H1 (cell line): ENCODE data around the gene FCN3. TPM values are rescaled to one million over a fixed set of nuclear protein-coding genes. Genes with fewer than 3 reads are reported as not detected.

Source experiments
- CTCF ChIA-PET: fragments of 300-600 bp; sonication (Branson Sonifier 250); formaldehyde crosslinking; loops from one replicate; lab custom pipeline; 2021; ENCODE audit not compliant: partially characterized antibody; lab: Charles Lee
- POLR2A ChIA-PET: fragments of 300-600 bp; sonication (Branson Sonifier 250); formaldehyde crosslinking; loops from one replicate; lab custom pipeline; 2021; ENCODE audit warnings: inconsistent platforms; ENCODE audit not compliant: partially characterized antibody; lab: Charles Lee
- DNase-seq, 2 experiments: peaks; one replicate each; pipeline versions ENCODE4 v3.0.0 to v3.0.0-alpha.2; 2010 to 2022; ENCODE audit warnings: low spot score in 2 of 2, low read depth in 1 of 2, mixed read lengths in 1 of 2
- FAIRE-seq: peaks from 2 replicates; lab custom pipeline; 2011; peaks lifted over from hg19 to GRCh38; lab: Jason Lieb, UNC
- H2AFZ ChIP-seq: 2 replicates; pipeline ENCODE4 v1.8.1; 2012; ENCODE audit warnings: low read length, inconsistent platforms
- H2AK5ac ChIP-seq: 2 replicates; pipeline ENCODE4 v1.6.1; 2013; ENCODE audit warnings: low read depth, low read length
- H2BK120ac ChIP-seq: replicated peaks from 2 replicates; pipeline ENCODE3; 2013; ENCODE audit warnings: low read depth, low read length, inconsistent platforms
- H2BK12ac ChIP-seq: 2 replicates; pipeline ENCODE4 v1.6.1; 2013; ENCODE audit warnings: low read depth, low read length
- H2BK15ac ChIP-seq: 2 replicates; pipeline ENCODE4 v1.6.1; 2013; ENCODE audit warnings: low read length
- H2BK20ac ChIP-seq: 2 replicates; pipeline ENCODE4 v1.6.1; 2013; ENCODE audit warnings: low read length
- H2BK5ac ChIP-seq: 2 replicates; pipeline ENCODE4 v1.6.1; 2013; ENCODE audit warnings: low read depth, low read length
- H3K14ac ChIP-seq: 2 replicates; pipeline ENCODE4 v1.6.1; 2013; ENCODE audit warnings: inconsistent platforms; ENCODE audit not compliant: insufficient read length
- H3K18ac ChIP-seq: 2 replicates; pipeline ENCODE4 v1.6.1; 2013; ENCODE audit warnings: low read length; ENCODE audit errors: extremely low read depth
- H3K23ac ChIP-seq: 2 replicates; pipeline ENCODE4 v1.6.1; 2013; ENCODE audit warnings: inconsistent platforms; ENCODE audit not compliant: insufficient read length
- H3K23me2 ChIP-seq: 2 replicates; pipeline ENCODE4 v1.6.1; 2013; ENCODE audit warnings: low read depth, low read length
- H3K27ac ChIP-seq: 2 replicates; pipeline ENCODE4 v1.6.1; 2011; ENCODE audit warnings: low read depth, low read length, inconsistent platforms
- H3K27me3 ChIP-seq, 4 experiments: replicated peaks in 1 of 4; 1 replicate in 1 of 4; 2 replicates in 3 of 4; pipeline versions ENCODE4 v1.6.1 to v1.8.1; 2011 to 2013; ENCODE audit warnings: low read length in 3 of 4, mild to moderate bottlenecking in 3 of 4, inconsistent platforms in 2 of 4, mixed read lengths in 2 of 4, moderate library complexity in 1 of 4; ENCODE audit not compliant: control insufficient read depth in 3 of 4, insufficient read depth in 3 of 4; ENCODE audit errors: extremely low read depth in 1 of 4
- H3K36me3 ChIP-seq, 4 experiments: 2 replicates each; pipeline versions ENCODE4 v1.6.1 to v1.8.1; 2011 to 2013; ENCODE audit warnings: mild to moderate bottlenecking in 4 of 4, low read length in 3 of 4, moderate library complexity in 2 of 4, control low read depth in 1 of 4, inconsistent platforms in 1 of 4; ENCODE audit not compliant: insufficient read depth in 4 of 4, control insufficient read depth in 2 of 4
- H3K4ac ChIP-seq: replicated peaks from 2 replicates; pipeline ENCODE3; 2013; ENCODE audit warnings: low read length, low read depth, mixed read lengths, inconsistent platforms; ENCODE audit not compliant: insufficient read length
- H3K4me1 ChIP-seq, 4 experiments: replicated peaks in 1 of 4; 1 replicate in 1 of 4; 2 replicates in 3 of 4; pipeline versions ENCODE4 v1.6.1 to v1.8.1; 2011 to 2013; ENCODE audit warnings: low read length in 3 of 4, inconsistent platforms in 2 of 4, mixed read lengths in 1 of 4; ENCODE audit not compliant: insufficient read depth in 4 of 4, control insufficient read depth in 3 of 4
- H3K4me2 ChIP-seq, 2 experiments: 2 replicates each; pipeline versions ENCODE4 v1.6.1 to v1.8.1; 2011 to 2013; ENCODE audit warnings: low read depth in 2 of 2, low read length in 2 of 2, control low read depth in 1 of 2, inconsistent platforms in 1 of 2, mild to moderate bottlenecking in 1 of 2; ENCODE audit not compliant: insufficient read depth in 1 of 2
- H3K4me3 ChIP-seq, 4 experiments: fragments of 200-600, 300-600 bp in 1 of 4; sonication (generic), shearing (Covaris generic), sonication (Bioruptor Twin) in 1 of 4; 2 replicates each; pipeline versions ENCODE4 v1.5.1 to v1.8.1; 2011 to 2016; ENCODE audit warnings: low read length in 4 of 4, low read depth in 3 of 4, control low read depth in 2 of 4, inconsistent platforms in 2 of 4, mild to moderate bottlenecking in 2 of 4, mixed read lengths in 1 of 4, moderate library complexity in 1 of 4; ENCODE audit not compliant: insufficient read depth in 2 of 4; ENCODE audit errors: extremely low read depth in 1 of 4
- H3K56ac ChIP-seq: replicated peaks from 2 replicates; pipeline ENCODE3; 2013; ENCODE audit warnings: low read depth, mild to moderate bottlenecking, mixed read lengths, low read length, inconsistent platforms; ENCODE audit not compliant: insufficient read length
- H3K79me1 ChIP-seq: 2 replicates; pipeline ENCODE4 v1.6.1; 2013; ENCODE audit warnings: low read depth, low read length, control low read depth
- H3K79me2 ChIP-seq, 2 experiments: 2 replicates each; pipeline versions ENCODE4 v1.6.1 to v1.8.1; 2012 to 2013; ENCODE audit warnings: low read length in 2 of 2, mild to moderate bottlenecking in 2 of 2, inconsistent platforms in 1 of 2; ENCODE audit not compliant: insufficient read depth in 2 of 2, control insufficient read depth in 1 of 2
- H3K9ac ChIP-seq, 4 experiments: replicated peaks in 1 of 4; 1 replicate in 1 of 4; 2 replicates in 3 of 4; pipeline versions ENCODE4 v1.6.1 to v1.8.1; 2011 to 2013; ENCODE audit warnings: low read depth in 3 of 4, low read length in 3 of 4, control low read depth in 2 of 4, mild to moderate bottlenecking in 2 of 4, moderate library complexity in 2 of 4, inconsistent platforms in 1 of 4; ENCODE audit errors: extremely low read depth in 1 of 4
- H3K9me3 ChIP-seq, 2 experiments: 2 replicates each; pipeline versions ENCODE4 v1.6.1 to v1.8.1; 2012 to 2013; ENCODE audit warnings: mild to moderate bottlenecking in 2 of 2, moderate library complexity in 2 of 2, control low read depth in 1 of 2, inconsistent platforms in 1 of 2, low read depth in 1 of 2, low read length in 1 of 2, mixed read lengths in 1 of 2; ENCODE audit not compliant: insufficient read depth in 2 of 2
- H4K20me1 ChIP-seq, 2 experiments: replicated peaks in 1 of 2; 2 replicates each; pipeline versions ENCODE3 to v1.8.1; 2011 to 2013; ENCODE audit warnings: inconsistent platforms in 2 of 2, low read length in 2 of 2, mild to moderate bottlenecking in 1 of 2; ENCODE audit not compliant: insufficient read depth in 2 of 2, control insufficient read depth in 1 of 2
- H4K5ac ChIP-seq: 2 replicates; pipeline ENCODE4 v1.6.1; 2013; ENCODE audit warnings: low read length, low read depth, mixed read lengths, inconsistent platforms; ENCODE audit not compliant: insufficient read length
- H4K8ac ChIP-seq: 2 replicates; pipeline ENCODE4 v1.8.0; 2013; ENCODE audit warnings: mild to moderate bottlenecking, moderate library complexity, low read length, inconsistent platforms; ENCODE audit not compliant: insufficient read depth; ENCODE audit errors: extremely low read depth
- H4K91ac ChIP-seq: replicated peaks from 2 replicates; pipeline ENCODE3; 2013; ENCODE audit warnings: low read length, mixed read lengths, inconsistent platforms; ENCODE audit not compliant: insufficient read length
- CHD1 ChIP-seq: IDR thresholded peaks from 2 replicates; pipeline ENCODE4 v1.6.1; 2012; ENCODE audit warnings: low read depth, low read length, improper control_type of control experiment
- CHD2 ChIP-seq: IDR thresholded peaks from 2 replicates; pipeline ENCODE4 v1.6.1; 2012; ENCODE audit warnings: low read length, improper control_type of control experiment
- CTBP2 ChIP-seq: IDR thresholded peaks from 2 replicates; pipeline ENCODE4 v1.7.0; 2011; ENCODE audit warnings: borderline replicate concordance, mild to moderate bottlenecking, moderate library complexity, mixed read lengths, low read length; ENCODE audit not compliant: insufficient read depth, insufficient read length
- FOSL1 ChIP-seq: IDR thresholded peaks from 2 replicates; pipeline ENCODE4 v1.6.1; 2011; ENCODE audit warnings: mild to moderate bottlenecking, low read depth, low read length, moderate library complexity; ENCODE audit not compliant: insufficient read depth
- MAFK ChIP-seq: IDR thresholded peaks from 2 replicates; pipeline ENCODE4 v1.6.1; 2012; ENCODE audit warnings: low read depth, mild to moderate bottlenecking, improper control_type of control experiment, low read length
- POLR2A ChIP-seq, 2 experiments: IDR thresholded peaks; 1 replicate in 1 of 2; 2 replicates in 1 of 2; pipeline ENCODE4 v1.6.1; 2011; ENCODE audit warnings: low read depth in 2 of 2, low read length in 2 of 2, mild to moderate bottlenecking in 2 of 2; ENCODE audit errors: control extremely low read depth in 1 of 2
- POU5F1 ChIP-seq: IDR thresholded peaks from 2 replicates; pipeline ENCODE4 v1.6.1; 2011; ENCODE audit warnings: low read depth, mild to moderate bottlenecking, low read length, moderate library complexity
- RNF2 ChIP-seq: fragments of 200-900, 300-1000 bp; sonication (generic); IDR thresholded peaks from 2 replicates; pipeline ENCODE4 v1.7.1; 2016; ENCODE audit warnings: borderline replicate concordance, low read depth, mild to moderate bottlenecking, antibody characterized with exemption, low read length; ENCODE audit not compliant: poor library complexity, severe bottlenecking; ENCODE audit errors: missing control alignments
- RXRA ChIP-seq: IDR thresholded peaks from 2 replicates; pipeline ENCODE4 v1.6.1; 2011; ENCODE audit warnings: low read depth, mild to moderate bottlenecking, low read length, moderate library complexity; ENCODE audit not compliant: insufficient read depth
- SIN3A ChIP-seq, 2 experiments: IDR thresholded peaks in 1 of 2; conservative IDR thresholded peaks in 1 of 2; 2 replicates each; pipeline ENCODE4 v1.6.1; 2011 to 2012; ENCODE audit warnings: low read length in 2 of 2, improper control_type of control experiment in 1 of 2, low read depth in 1 of 2, mild to moderate bottlenecking in 1 of 2
- SIX5 ChIP-seq: IDR thresholded peaks from 2 replicates; pipeline ENCODE4 v1.6.1; 2011; ENCODE audit warnings: mild to moderate bottlenecking, low read depth, low read length
- TAF1 ChIP-seq: IDR thresholded peaks from 2 replicates; pipeline ENCODE4 v1.6.1; 2011; ENCODE audit warnings: mild to moderate bottlenecking, low read depth, low read length
- WGBS, 2 experiments: shearing (Covaris generic) in 1 of 2; methylation state at CpG; one replicate each; pipeline versions ENCODE4 v1.1.6 to v1.1.7; 2013 to 2015; ENCODE audit warnings: low lambda C conversion rate in 2 of 2, mixed read lengths in 2 of 2, inconsistent platforms in 1 of 2, low coverage in 1 of 2, missing lambda C conversion rate in 1 of 2; ENCODE audit not compliant: insufficient replicate concordance in 2 of 2, insufficient coverage in 1 of 2, insufficient read length in 1 of 2; ENCODE audit errors: extremely low coverage in 1 of 2, missing lambda C conversion rate in 1 of 2; 5-methylcytosine and 5-hydroxymethylcytosine counted together
- polyA plus RNA-seq, 7 experiments: library from polyadenylated mRNA; depleted of rRNA in 3 of 7; stranded (reverse) in 5 of 7; unstranded in 2 of 7; fragments of >200 nt in 5 of 7; fragments of 200-250 nt in 2 of 7; gene quantifications; 1 replicate in 5 of 7; 2 replicates in 1 of 7; 4 replicates in 1 of 7; pipeline versions ENCODE4 v1.2.1 to v1.2.3, GENCODE V29; 2011 to 2013; ENCODE audit warnings: missing spikeins in 2 of 7, mixed read lengths in 2 of 7
- total RNA-seq: library from RNA; stranded (reverse); fragmentation: NEBNext Ultra II Directional; extraction: Animal tissue kit (Norgen Biotek cat#: 25700); gene quantifications from 2 replicates; pipeline ENCODE4 v1.2.1, GENCODE V29; 2021

The FCN3 gene
- total and polyA plus RNA-seq, 2 of the 8 experiments (the other 6 are each of a cell fraction or from before 2014, with no cell fraction given), result 0.30 to 0.57 TPM

DNA sequence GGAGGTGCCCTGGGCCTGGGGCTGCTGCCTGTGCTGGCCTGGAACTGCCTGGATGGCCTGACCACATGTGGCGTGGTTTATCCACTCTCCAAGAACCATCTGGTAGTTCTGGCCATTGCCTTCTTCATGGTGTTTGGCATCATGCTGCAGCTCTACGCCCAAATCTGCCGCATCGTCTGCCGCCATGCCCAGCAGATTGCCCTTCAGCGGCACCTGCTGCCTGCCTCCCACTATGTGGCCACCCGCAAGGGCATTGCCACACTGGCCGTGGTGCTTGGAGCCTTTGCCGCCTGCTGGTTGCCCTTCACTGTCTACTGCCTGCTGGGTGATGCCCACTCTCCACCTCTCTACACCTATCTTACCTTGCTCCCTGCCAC, 19.6 kb upstream of the FCN3 start:
- Histone ChIP-seq H3K4me1 (peaks cover 0 to 27% (median 15%) of the 10 kb centered on the region in 4 experiments; a peak in 6 of 7 replicates), H2AFZ (no peak overlapping the region), H3K27ac (no peak overlapping the region), H3K23ac (no peak overlapping the region), H4K5ac (no peak overlapping the region), H4K91ac (no peak overlapping the region), H4K8ac (no peak overlapping the region), H3K79me2 (no peaks in the 10 kb centered on the region), H3K9ac (no peak overlapping the region), H2BK20ac (no peak overlapping the region), H3K4ac (peak overlapping the region; percentile 3), H3K79me1 (no peaks in the 10 kb centered on the region), H2BK15ac (peak overlapping the region; percentile 97; the same call in 1 of the 2 replicates), H3K9me3 (no peaks in the 10 kb centered on the region), H4K20me1 (peaks cover 2 to 6% of the 10 kb centered on the region in 2 experiments), H3K4me2 (no peak overlapping the region), H2BK12ac (0 out of 2 replicates have a peak overlapping the region, but pooled peaks have one; percentile 1), H2AK5ac (peak overlapping the region; percentile 29; the same call in 1 of the 2 replicates), H3K36me3 (no peaks in the 10 kb centered on the region), H3K18ac (no peak overlapping the region), H3K27me3 (no peaks in the 10 kb centered on the region), H3K14ac (no peak overlapping the region), H3K56ac (no peak overlapping the region), H3K23me2 (peaks cover 13% of the 10 kb centered on the region), H2BK120ac (no peak overlapping the region), H2BK5ac (0 out of 2 replicates have a peak overlapping the region, but pooled peaks have one; percentile 24), H3K4me3 (no peak overlapping the region)
- DNase-seq (no peak), FAIRE-seq (no peak)
- TF ChIP-seq CHD2 (no peak), POU5F1 (no peak), RXRA (no peak), TAF1 (no peak), CHD1 (no peak), RNF2 (no peak), POLR2A (IDR thresholded peaks at IDR 0.05; ENCODE audit: control extremely low read depth in 1 of 2, low read depth in 2 of 2, low read length in 2 of 2) (no peak), MAFK (no peak), SIN3A (conservative IDR thresholded peaks at IDR 0.05 in 1 of 2, IDR thresholded peaks at IDR 0.05 in 1 of 2; ENCODE audit: low read depth in 1 of 2, low read length in 2 of 2) (no peak), FOSL1 (no peak), SIX5 (no peak), CTBP2 (no peak)
- WGBS, 2 experiments, result 96% methylated on average over 9 of the region's 9 CpGs; no CpG with 5 or more reads in 1 of the 2 experiments
- ChIA-PET POLR2A (interaction anchor here (1.3 to 1.6 kb wide), 4 partner anchors 41 to 213 kb away, joined by 3 to 5 read pairs (median 3); no protein-coding TSS in a partner anchor), CTCF (interaction anchor here (0.7 to 37.8 kb wide), 36 partner anchors 6 to 321 kb away, joined by 3 to 863 read pairs (median 5); partner anchors contain the start of genes FCN3, GPR3, MAP3K6 and SYTL1)
